Measurements from ENCODE around the gene COPZ2.
"Not testable (repeated sequence)": the region's sequence is repeated elsewhere in the genome, so short reads cannot be mapped to it uniquely, and the experiment has no call there.

The COPZ2 gene

DNA sequence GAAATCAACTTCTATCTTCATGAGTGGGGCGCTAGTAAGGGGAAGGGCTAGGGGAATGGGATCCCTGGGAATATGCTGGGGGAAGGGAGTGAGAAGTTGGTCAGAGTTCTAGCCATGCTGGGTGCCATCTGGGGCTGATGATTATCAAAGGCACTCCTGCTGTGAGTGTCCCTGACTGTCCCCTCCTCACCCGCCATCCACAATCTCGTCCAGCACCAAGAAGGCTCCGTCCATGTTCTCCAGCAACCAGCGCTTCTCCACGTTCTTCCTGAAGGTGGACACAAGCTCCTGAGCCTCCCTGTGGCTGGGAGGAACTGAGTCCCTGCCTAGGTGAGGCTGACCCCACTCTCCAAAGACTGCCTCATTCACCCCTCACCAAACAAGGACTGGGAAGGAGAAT is 5.6 kb downstream of the COPZ2 start:
- no peak for DNase-seq (ENCODE audit: low read depth in 3 of 3, low spot score in 1 of 3)

DNA sequence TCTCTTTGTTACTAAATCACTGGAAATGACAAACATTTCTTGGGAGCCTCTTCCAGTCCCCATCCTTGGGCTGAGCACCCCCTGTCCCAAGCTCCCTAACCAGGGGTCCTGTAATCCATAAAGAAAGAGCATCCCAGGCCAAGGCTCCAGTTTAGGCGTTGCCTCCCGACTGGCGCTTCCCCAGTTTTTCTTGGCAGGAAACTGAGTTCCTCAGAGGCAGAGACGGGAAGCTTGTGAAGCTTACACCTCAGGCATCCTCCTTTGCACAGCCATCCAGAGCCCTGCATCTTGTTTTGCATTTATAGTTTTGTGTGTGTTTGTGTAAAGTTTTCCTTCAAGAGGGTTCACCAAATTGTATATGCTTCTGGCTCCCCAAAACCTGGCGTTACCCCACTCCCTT is 7.1 kb downstream of the COPZ2 start:
- no peak for DNase-seq (ENCODE audit: low read depth in 3 of 3, low spot score in 1 of 3)

DNA sequence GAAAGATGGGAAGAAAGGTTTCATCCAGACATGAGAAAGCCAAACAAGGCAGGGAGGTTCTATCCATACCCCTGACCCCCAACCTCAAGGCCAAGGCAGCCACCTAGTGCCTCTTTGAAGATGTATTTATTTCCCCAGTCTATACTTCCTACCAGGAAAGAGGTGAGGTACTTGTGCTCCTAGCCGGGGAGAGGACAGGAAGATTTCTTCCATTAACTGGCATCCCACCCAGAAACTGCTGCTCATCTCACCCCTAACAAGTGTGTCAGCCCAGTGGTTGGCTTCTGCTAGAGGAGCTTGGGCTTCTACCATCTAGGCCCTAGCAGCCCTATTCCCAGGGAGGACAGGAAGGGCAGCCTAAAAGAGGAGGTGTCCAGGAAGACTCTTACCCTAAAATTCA is 8.9 kb downstream of the COPZ2 start:
- no peak for DNase-seq (ENCODE audit: low read depth in 3 of 3, low spot score in 1 of 3)

DNA sequence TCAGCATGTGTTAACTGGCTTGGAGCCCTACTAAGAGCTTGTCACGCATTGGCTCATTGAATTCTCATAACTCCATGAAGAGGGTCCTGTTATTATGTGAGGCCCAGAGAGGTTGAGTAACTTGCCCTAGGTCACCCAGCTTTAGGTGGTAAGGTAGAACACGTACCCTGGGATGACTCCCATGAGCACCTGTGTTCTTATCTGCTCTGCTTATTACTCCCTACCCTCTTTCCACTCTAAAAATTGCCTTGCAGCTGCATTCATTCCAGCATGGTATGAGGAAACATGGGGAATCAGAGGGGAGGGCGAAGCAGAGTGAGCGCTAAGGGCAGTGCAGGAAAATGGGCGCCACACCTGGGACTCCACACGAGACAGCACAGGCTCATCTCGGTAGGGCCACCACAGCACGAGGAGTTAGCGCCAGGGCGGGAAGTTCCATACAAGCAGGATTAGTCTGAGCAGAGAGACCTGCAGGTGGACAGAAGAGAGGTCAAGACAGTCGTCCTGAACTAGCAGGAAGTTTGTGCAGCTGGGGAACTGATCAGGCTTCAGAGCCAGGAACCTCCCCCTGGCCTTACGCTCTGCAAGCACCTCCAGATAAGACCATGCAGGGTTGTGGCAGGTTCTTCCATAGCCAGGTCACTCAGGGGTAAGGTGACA is 10.1 kb downstream of the COPZ2 start:
- no peak for DNase-seq (ENCODE audit: low read depth in 3 of 3, low spot score in 1 of 3)

DNA sequence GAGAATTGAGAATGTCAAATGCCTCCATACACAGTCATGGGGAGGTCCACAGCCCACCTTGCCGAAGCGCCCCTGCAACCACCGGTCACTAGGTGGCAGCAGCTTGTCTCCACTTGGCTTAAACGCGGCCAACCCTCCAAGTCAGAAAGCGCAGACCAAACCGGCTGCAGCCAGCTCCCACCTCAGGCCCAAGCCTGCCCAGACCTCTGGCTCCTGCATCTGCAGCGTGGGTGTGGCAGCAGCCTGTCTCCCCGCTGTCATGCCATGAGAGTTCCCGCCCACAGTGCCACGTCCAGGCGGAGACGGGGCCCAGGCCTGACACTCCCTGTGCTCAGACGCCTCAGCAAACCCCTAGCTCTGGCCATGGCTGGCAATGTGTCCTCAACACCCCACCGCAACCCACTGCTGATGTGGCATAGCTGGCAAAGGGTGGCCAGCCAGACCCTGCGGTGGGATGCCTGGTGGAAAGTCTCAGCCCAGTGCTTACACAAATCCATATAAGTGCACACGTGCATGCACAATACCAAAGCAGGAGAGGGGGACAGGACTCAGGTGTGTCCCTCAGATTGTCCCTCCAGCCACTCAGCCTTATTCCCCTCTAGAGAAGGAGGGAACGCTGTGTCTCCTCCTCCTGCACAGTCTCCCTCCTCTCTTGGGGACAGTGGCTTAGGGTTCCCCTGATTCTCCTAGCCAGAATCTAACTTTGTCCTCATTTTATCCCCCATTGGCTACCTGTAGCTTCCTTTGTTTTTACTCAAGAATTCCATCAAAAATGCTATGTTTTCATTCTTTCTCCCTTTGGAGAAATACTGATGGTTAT is 10.9 kb downstream of the COPZ2 start:
- DNase-seq (ENCODE audit: low read depth in 3 of 3, low spot score in 1 of 3), result peak in 2 of 3 donors; percentile 40 to 59

DNA sequence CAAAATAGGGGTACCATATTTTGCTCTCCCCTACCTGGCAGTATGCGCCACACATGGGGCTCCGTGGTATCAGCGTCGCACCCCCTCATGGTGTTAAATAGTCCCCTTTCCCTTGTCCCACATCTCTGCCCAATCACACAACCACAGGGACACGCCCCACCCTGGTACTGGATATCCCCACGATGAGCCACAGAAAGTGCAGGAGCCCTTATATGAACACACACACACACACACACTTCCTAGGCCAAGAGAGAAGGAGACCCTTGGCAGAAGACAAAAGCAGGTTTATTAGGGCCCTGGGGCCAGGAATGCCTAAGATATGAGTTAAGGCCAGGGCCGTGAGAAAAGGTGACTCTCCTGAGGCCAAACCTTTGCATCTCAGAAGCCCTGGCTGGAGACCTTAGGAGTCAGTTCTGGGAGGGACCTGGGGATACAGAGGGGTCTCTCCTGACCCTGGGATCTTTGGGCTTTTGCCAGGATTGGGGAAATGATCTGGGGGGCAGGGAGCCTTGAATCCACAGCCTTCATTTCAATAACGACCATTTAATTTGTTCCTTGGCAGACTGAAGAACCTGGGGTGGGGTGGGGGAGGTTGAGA is 11.6 kb downstream of the COPZ2 start:
- no peak for DNase-seq (ENCODE audit: low read depth in 3 of 3, low spot score in 1 of 3)

DNA sequence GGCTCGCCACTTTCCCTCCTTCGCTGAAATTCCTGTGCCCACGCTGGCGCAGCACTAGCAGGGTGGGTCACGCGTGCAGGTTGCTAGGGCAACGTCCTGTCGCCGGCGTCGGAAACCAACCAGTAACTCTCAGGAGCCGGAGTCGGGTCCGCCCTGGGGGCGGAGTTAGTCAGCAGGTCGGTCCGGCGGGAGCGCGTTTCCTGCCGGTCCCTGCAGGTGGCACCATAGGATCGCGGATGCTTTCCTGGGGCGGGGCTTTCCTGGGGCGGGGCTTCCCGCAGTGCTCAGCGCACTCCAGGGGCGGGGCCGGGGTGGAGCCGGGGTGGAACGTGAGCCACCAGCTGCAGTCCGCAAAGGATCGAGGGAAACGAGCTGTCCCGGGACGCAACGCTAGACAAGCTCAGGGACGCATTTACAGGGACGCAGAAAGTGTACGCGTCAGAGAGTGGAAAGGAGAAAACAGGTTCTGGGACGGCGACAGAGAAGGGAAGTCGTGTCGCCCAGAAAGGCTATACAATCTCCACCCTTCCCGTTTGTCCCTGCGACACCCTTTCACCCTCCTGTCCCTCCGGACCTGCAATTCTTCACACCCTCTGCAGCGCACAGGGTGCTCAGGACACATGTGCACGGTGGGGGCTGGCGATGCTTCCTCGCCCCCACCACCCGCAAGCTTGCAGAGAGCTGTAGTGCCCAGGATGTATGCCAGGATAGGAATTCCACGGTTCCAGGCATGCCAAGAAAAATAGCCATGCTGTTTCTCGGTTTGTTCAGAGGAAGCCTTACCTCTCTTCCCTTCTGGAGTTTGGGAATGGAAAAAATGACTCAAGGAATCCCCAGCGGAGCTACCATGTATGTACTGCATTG is 12.3 kb downstream of the COPZ2 start:
- DNase-seq (ENCODE audit: low read depth in 3 of 3, low spot score in 1 of 3), result peak; percentile 95 to 98 (median 97)

DNA sequence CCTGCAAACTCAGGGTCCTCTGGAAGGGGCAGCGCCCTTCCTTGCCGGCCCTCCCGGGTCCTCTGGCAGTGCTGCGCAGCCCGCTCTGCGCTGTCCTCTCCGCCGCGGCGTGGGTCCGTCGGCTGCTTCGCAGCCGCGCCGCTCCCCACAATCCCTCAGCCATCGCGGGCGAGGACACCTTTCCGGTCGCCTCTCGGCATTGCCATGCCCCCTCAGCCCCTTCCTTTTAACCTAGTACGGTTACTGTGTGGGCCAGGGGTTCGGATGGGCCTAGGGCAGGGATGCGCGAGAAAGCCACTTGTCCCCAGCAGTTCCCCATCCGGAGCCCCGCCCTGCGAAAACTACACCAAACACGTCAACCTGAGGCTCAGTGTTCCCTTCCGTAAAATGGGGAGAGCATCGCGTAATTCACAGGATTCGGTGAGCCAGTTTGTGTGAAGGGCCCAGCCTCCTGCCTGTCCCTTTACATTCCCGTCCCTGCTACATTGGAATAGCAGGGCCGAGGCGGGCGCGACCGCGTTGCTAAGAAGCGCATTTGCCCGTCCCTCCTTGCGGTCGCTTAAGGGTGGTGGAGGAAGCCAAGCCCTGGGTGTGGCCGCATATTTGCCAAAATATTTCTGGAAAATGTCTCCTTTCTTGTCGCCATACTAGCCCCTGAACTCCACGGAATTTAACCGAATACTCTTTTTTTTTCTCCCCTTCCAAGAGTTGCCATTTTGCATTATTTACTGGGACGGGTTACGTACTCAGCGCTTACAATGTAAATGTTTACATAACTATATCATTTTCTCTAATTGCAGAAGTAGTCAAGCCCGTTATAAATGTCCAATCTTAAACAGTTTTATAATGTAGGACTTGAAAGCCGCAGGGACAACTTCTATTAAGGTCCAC is 13.2 kb downstream of the COPZ2 start:
- peak in 1 of 3 donors; percentile 5 for DNase-seq (ENCODE audit: low read depth in 3 of 3, low spot score in 1 of 3)

DNA sequence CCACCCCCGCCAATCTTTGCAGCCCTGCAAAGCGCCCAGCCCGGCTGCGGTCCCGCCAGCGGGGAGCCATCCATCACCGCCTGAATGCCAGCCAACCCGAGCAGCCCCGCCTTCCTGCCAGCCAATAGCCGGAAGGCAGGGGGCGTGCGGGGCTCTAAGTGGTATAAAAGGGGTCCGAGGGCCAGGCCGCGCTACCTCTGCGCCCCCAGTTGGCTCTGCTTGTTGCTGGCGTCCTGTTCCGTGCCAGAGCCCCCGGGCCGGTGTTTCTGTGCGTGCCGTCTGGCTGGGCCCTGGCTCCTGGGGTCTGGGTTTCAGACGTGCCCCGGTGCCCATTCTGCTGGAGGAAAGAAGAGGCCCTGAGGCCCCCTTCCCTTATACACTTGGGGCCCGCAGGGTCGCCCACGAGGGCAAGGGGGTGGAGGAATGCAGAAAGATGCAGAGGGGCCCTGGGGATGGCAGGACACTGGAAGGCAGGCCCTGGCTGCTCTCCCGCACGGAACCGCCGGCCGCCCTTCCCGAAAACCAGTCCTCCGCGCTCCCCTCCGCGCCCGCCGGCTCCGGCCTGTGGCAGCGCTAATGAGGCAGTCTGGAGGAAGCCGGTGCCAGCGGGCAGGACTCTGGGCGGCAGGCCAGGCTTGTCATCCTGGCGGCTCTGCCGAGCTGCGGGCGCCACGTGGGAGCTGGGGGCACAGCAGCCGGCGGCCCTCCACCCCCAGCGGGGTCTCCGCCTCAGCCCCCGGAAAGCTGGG is 14.0 kb downstream of the COPZ2 start:
- DNase-seq (ENCODE audit: low read depth in 3 of 3, low spot score in 1 of 3), result peak in 1 of 3 donors; percentile 12

DNA sequence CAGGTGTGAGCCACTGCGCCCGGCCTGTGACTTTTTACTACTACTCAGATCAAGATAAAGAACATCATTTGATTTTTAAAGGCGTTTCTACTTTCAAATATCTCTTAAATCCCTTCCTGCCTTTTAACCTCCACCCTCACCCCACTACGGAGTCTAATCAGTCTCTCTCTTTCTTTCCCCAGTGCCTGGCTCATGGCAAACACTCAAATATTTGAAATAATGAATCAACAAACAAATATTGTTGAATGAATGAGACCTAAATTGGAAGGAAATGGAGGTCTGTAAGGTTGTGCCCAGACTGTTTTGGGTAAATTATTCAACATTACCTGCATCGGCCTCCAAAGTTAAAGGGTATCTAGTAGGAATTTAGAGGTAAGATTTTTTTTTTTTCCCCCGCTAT is 14.7 kb downstream of the COPZ2 start:
- no peak for DNase-seq (ENCODE audit: low read depth in 3 of 3, low spot score in 1 of 3)

DNA sequence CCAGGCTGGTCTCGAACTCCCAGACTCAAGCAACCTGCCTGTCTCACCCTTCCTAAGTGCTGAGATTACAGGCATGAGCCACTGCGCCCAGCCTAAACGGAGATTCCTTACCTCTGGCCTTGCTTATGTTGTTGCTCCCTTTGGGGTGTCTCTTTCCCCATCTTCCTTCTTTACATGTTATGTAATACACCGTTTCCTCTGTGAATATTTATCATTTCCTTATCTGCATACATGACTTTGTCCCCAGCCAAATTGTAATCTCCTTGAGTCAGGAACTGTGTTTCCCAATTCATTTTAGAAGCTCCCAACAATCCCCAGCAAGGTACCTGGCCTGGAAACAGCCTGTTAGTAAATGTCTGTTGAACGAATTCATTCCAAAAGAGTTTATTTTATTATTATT is 15.7 kb downstream of the COPZ2 start:
- DNase-seq (ENCODE audit: low read depth in 3 of 3, low spot score in 1 of 3), result no peak

DNA sequence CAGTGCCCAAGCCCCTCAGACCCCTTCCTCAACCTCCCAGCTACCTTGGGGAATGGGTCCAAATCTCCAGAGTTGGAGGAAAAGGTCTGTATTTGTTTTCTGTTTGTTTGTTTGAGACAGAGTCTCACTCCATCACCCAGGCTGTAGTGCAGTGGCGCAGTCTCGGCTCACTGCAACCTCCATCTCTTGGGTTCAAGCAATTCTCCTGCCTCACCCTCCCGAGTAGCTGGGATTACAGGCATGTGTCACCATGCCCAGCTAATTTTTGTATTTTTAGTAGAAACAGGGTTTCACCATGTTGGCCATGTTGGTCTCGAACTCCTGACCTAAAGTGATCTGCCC is 19.8 kb downstream of the COPZ2 start:
- DNase-seq (ENCODE audit: low read depth in 3 of 3, low spot score in 1 of 3), result not testable (repeated sequence)

DNA sequence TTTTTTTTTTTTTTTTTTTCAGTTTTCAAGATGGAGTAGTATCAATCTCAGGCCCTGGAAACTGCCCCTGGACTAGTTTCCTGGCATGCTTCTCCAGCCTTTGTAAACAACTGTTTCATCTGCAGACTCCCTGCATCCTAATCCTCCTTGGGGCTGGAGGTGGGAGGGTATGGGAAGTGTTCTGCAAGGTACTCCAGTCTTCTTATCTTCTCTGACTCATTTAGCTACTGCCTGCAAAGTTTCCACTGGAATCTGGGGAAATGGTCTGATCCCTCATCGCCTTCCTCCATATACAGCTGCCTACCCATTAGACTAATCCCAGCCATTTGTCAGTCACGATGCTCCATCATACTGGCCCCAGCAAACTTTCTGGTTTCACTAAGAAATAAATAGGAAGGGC is 21.5 kb downstream of the COPZ2 start:
- no peak for DNase-seq (ENCODE audit: low read depth in 3 of 3, low spot score in 1 of 3)

DNA sequence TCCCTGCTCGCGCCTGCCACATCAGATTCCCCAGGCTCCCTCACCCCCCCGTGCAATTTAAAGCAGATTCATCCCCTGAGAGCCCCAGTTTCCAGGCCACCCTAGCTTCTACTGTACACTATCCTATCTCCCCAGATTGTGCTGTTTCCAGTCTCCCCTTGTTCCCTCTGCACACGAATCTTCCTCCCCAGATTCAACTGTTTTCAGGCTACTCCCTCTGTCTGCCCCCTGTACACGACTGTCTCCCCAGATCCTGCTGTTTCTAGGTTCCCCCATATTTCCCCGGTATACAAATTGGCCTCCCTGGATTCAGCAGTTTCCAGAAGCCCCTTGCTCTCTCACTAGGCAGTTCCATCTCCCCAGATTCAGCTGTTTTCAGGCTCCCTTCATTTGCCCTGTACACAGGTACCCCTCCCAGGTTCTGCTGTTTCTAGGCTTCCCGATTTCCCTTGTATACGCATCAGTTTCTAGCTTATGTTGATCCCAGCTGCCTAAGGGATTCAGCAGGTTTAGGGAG is 22.9 kb downstream of the COPZ2 start:
- DNase-seq (ENCODE audit: low read depth in 3 of 3, low spot score in 1 of 3), result no peak

DNA sequence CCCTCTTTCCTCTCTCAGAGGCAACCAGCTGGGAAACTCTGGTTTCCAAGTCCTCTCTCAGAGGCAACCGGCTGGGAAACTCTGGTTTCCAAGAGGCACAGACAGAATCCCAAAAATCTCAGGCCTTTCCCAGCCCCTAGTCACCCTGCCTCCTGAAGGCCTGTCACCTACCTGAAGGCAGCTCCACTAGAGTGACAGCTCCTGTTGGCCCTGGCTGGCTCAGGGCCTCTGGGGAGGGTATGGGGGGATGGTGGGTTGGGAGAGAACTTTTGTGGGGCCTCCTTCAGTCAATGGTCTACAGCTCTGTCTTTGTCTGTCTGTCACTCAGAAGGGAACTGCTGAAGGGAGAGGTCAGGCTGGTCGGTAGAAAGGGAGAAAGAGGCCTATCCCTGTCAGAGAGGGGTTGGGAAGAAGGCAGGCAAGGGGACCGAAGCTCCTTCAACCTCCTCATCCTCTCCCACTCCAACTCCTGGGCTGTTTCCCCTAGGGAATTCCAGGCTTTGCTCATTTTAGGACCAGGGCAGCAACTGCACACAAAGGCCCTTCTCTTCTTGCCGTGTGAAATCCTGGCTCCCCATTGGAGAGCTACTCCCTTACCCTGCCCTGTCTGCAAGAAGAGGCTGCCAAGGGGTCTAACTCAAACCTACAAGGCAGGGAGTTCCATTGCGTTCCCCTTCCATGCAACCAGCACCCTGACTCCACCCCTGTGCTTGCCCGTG is 23.6 kb downstream of the COPZ2 start:
- no peak for DNase-seq (ENCODE audit: low read depth in 3 of 3, low spot score in 1 of 3)

DNA sequence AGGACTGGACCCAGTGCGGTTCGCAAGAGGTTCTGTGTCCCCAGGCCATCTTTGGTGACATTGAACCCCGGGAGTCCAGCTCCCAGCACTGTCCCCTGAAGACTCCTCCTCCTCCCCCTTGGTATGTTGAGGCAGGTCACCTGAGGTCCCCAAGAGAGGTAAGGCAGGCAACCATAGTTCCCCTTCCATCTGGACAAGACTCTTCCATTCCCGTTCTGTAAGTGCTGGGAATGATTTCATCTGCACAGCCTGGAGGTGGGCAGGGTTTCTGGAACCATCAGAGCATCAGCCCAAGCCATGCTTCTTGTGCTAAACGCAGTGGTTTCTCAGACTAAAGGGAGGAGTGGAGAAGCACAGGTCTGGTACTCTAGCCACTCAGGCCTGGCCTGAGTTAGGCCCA is 24.9 kb downstream of the COPZ2 start:
- no peak for DNase-seq (ENCODE audit: low read depth in 3 of 3, low spot score in 1 of 3)

DNA sequence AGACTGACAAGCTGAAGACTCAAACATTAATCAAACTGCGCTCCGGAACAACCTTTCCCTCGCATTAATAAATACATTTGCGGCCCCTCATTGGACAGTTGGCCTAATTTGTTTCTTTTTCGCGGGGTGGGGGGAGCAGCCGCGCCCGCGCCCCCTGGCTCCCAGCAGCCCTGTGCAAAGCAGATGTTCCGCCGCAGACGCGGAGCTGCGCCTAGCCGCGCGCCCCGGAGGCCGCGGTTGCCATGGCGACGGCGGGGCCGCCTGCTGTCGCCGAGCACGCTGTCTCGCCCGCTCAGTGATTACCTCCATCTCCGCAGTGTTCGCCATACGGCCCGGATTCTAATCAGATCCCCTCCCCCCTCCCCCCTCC is 25.5 kb downstream of the COPZ2 start:
- DNase-seq (ENCODE audit: low read depth in 3 of 3, low spot score in 1 of 3), result peak in 2 of 3 donors; percentile 25 to 40

DNA sequence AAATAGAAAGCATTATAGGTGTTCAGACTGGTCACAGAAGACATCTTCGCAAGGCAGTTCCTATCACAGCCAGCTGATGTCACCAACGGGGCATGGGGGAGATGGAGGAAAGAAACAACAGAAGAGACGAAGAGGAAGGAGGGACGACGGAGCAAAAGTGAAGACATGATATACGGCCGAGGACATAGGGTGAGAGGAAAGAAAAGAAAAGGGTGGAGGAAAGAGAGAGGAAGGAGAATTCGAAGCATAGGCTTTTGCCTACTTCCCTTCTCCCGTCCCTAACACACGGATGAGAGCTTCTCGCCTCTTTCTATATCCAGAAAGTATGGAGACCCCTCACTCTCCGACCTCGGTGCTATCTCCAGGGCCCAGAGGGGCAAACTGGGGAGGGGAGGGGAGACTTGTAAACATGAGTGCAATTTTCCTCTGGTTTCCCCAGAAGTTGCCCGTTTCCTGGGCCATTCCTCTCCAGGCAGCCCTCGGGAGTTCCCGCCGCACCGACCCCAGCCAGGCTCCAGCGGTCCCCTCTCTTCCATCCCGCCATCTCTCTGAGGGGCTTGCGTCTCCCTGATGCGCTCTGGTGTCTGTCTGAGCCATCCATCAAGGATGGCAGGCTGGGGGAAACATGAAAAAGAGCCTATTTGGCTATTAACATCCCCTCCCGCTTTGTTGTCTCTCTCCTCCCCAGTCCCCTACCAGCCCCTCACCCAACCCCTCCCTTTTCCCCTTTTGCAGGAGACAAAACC is 26.0 kb downstream of the COPZ2 start:
- DNase-seq (ENCODE audit: low read depth in 3 of 3, low spot score in 1 of 3), result no peak
